Activated naive CD4-positive, alpha-beta T cell treated with anti-CD3 and anti-CD28 coated beads, Interleukin-2, amount 50 U/mL, for 16 hours (primary cell): ENCODE results near the gene VIPR2.
"Not testable (repeated sequence)": the region's sequence is repeated elsewhere in the genome, so short reads cannot be mapped to it uniquely, and the experiment has no call there.

Experiments used
- DNase-seq: peaks from one replicate; pipeline ENCODE4 v3.0.0-alpha.2; 2020

Gene VIPR2

DNA sequence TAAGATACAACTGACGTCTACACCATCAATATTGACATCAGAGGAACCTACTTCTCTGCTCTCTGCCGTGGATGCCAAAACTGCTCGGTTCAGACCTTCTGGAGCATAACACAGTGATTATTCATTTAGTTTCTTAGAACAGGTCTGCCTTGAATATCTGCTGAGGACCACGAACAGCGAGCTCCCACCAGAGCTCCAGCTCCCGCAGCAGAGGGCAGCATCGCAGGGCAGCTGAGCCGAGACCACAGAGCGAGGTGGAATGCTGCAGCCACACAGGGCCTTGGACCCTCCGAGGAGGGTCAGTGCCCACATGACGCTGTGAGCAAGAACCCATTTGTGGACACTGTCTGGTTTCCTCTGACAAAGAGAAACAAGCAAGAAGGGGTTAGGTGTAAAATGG is 6.8 kb downstream of the VIPR2 start:
- no peak for DNase-seq

DNA sequence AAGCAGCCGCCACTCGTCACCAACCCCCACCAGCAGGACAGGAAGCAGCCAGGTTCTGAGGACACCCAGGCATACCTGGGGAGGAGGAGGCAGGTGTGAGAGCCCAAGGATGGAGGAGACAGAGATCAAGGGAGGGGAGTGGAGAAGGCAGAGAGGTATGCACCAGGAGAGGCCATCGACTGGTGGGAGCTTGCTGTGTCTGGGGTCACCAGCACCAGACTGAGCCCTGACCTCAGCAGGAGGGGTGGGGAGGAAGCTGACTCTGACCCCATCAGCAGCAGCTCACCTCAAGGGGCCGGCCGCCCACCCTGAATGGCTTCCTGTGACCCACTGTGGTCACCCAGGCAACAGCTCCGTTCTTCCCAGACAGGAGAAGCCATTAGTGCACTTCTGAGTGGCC is 7.8 kb downstream of the VIPR2 start:
- DNase-seq, result no peak

DNA sequence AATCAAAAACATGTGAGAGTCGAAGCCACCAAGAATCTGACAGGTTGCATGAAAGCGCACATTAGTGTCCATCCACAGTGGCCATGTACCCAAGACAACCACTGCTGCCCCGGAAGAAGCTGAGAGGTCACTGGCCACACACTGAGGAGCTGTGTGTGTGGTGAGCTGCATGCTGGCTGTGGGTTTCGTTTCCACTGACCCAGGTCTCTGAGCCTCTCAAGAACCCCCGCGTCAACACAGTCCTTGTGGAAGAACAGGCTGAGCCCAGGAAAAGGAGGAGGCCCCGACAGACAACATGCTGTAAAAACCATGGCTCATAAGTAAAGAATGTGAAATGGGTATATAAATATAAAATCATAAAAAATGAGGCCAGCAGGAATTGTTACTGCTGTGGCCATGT is 8.2 kb downstream of the VIPR2 start:
- no peak for DNase-seq

DNA sequence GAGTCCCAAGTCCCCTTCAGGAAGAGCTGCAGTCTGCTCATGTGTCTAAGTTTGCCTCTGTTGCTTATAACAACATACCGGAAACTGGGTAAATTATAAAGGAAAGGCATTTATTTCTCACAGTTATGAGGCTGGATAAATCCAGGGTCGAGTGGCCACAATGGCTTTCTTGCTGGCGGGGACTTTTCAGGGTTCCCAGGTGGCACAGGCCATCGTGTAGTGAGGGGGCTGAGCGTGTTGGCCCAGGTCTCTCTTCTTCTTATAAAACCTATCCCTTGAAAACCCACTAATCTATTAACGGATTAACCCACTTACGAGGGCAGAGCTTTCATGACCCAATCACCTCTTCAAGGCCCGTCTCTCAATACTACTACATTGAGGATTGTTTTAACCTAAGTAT is 8.7 kb downstream of the VIPR2 start:
- no peak for DNase-seq

DNA sequence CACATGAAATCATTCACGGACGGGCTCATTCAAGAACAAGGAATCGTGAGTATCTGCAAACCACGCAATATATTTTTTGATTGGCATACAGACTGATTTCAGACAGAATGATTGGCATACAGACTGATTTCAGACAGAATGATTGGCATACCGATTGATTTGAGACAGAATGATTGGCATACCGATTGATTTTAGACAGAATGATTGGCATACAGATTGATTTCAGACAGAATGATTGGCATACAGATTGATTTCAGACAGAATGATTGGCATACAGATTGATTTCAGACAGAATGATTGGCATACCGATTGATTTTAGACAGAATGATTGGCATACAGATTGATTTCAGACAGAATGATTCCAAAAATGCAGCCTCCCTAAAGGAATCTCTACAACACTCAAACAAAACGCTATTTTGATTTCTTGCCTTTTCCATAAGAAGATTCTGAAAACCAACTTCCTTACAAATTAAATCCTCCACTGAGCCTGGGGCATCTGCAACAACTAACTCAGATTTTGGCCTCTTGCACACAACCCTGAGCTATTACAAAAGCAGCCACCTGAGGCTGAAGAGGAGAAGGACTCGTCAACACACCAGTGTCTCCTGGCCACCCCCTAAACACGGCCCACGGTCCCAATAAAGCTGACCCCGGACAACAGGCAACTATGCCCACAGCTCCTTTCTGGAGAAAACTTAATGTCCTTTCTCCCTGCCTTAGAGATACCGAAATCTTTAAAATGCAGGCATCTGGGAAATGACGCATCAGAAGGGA is 11.8 kb downstream of the VIPR2 start:
- not testable (repeated sequence) for DNase-seq

DNA sequence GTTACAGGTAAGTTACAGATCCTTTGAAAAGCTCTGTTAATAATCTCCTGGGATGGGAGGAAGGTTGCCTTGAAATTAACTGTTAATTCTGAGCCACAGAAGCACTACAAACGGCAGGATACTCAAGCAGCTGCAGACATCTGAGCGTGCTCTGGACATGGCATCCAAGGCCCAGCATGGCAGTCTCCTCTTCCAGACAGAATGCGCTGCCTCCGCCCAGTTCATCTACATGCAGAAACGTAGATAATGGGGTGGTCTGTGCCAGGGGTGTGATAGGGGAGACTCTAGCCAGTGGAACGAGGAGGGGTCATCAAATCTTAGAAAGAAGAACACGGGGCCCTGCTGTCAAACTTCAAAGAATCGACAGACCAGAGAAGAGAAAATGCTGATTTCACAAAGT is 13.8 kb downstream of the VIPR2 start:
- no peak for DNase-seq

DNA sequence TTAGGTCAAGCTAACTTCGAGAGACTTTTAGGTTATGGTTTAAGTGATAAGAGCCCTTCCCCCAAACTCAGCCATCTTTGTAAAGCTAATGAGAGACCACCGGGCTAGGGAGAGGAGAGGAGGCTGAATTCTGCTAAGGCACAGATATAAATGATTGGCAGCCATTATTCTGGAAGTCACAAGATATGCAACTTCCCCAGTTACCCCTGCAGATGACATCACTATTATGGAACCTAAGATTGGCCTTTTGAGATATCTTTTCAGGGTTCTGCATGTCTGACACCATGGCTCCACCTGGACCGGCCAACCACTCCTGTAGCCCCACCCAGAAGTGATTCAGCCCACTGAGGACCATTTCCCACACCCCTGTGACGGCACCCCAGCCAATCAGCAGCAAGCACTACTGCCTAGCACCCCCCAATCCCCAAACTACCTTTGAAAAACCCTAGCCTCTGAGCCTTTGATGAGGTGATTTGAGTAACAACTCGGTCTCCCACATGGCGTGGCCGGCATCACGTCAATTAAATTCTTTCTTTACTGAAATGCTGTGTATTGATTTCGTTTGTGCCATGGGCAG is 14.4 kb downstream of the VIPR2 start:
- DNase-seq, result no peak

DNA sequence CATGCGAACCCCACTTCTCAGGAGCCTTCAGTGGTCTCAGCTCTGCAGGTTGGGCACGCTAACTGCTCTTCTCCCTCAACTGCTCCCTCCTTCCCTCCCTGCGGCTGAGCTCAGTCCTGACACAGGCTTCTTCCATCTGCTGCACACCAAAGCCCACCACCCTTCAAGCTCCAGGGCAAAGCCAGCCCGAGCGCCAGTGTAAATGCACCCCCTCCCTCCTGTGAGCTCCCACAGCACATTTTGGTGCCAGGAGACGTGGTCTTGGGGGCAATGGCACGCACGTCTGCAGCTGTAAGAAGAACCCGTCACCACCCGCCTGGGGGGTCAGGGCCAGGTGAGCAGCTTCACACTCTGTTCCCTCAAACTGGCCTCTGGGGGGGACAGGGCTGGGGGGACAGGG is 15.9 kb downstream of the VIPR2 start:
- no peak for DNase-seq

DNA sequence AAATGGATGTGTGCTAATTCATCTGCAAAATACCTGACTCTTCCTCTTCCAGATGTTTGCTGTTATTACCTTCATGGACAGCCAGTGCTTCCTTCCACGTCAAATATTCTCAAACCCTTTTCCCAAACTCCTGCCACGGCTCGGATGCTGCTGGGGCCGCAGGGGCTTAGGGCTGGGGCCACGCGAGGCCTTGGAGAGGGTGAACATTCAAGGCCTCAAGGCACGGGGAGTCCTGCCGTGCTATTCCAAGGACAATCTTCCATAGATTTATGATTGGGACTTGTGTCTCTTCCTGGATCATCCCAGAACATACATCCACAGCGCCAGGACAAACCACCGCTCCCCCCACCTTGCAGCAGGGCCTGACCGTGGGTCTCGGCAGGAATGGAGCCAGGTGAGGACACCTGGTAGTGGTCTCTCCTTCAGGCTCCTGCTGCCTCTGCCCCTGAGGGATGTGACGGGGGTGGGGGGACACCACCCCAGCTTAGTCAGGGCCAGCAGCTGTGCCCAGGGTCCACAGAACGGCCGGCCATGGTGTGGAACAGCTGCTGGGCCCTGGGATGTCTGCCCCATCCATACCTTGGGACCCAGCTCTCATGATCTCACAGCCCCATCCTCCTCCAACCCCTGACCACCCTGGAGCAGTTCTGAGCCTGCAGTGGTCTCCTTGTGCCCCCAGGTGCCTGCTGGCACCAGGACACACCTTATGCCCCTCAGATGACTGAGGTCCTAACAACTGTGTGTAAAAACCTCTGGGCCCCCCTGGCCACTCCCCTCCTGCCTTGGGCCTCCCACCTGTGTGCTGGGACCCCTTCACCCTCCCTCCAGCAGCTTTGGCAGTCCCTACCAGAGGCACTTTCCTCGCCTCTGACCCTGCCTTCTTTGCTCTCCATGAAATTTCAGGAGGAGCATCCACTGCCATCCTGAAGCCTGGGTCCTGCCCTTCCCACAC is 16.7 kb downstream of the VIPR2 start:
- no peak for DNase-seq

DNA sequence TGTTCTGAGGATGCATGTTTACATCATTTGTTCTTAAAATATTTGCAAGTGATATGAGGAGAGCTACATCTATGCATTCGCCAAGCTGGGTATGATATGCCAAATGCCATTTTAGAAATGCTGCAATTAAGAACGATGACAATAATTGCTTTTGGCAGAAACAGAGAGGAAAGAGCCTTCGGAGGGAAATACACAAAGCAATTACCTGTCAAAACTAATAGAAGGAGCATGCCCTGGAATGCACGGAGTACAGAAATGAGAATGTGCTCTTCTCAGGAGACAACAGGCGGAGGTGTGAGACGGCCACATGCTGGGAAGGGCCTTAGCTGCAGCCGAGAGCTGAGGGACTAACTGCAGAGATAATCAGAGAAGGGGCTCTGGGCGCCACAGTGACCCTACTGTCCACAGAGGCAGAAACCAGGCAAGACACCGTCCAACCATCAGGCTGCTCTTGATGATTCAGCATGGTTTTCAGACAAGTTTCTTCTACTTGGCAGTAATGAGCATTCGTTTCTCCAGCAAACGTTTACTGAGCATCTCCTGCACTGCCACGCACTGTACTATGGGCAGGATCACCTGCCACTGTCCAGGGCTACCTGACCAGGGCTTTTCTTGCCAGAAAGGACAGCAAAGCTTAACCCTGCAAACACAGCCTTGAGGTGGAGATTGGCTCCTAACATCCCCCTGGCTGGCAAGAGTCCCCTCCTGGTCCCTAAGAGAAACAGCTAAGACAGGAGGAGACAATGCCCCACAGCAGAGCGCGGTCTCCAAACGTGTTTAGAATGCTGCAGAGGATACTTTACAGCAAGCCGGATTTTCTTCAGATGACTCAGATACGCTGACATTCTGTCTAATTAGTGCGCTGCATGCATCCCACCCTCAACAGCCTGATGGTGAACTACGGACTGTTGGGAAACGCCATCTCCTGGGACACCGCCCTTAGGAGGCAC is 18.1 kb downstream of the VIPR2 start:
- DNase-seq, result no peak

DNA sequence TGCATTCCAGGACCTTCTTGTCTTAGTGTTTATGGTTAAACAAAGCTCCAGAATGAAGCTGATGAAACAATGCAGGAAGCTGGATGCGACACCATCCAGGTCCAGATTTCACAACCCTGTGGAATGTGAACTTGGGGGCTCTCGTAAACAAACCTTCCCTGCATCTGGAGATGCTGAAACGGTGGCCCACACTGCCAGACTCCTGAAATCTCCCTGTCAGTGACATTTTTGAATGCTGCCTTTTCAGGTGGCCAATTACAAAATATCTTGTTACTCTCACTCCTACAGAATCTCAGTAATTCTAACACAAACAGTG is 18.8 kb downstream of the VIPR2 start:
- no peak for DNase-seq

DNA sequence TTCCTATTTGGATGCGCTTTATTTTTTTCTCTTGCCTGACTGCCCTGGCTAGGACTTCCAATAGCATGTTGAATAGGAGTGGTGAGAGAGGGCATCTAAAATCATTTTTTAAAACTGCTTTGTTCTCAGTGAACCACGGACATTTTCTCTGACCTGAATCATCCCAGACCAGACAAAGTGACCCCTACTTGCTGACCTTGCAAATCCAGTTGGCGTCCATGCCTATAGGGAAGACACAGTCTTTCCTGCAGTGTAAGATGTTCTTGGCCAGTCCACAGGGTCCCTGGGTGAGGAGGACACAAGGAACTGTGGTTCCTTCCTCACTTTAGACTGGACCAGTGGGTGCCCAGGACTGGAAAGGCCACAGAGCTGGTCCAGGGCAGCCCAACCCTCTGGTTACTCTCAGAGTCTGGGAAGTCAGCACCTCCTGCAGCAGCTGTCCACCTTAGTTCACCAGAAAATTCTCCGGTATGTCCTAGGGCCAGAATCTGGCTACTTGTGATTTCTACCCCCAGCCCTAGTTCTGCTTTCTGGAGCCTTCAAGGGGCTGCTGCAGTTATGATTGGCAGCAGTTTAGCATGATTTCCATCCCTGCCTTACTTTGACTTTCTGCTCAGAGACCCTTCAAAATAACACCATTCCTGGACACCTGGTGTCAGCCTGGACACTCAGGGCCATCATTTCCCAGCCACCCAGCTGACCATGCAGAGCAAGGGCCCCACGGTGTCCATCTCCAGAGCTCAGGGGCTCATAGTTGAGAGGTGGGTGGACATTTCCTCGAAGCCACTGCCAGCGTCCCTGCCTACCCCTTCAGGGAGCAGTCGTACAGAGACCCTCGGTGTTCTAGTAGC is 19.3 kb downstream of the VIPR2 start:
- DNase-seq, result no peak

DNA sequence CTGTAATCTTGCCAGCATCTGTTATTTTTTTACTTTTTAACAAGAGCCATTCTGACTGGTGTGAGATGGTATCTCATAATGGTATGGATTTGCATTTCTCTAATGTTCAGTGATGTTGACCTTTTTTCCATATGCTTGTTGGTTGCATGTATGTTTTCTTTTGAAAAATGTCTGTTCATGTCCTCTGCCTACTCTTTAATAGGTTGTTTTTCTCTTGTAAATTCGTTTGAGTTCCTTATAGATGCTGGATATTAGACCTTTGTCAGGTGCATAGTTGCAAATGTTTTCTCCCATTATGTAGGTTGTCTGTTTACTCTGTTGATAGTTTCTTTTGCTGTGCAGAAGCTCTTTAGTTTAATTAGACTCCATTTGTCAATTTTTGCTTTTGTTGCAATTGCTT is 20.9 kb downstream of the VIPR2 start:
- not testable (repeated sequence) for DNase-seq

DNA sequence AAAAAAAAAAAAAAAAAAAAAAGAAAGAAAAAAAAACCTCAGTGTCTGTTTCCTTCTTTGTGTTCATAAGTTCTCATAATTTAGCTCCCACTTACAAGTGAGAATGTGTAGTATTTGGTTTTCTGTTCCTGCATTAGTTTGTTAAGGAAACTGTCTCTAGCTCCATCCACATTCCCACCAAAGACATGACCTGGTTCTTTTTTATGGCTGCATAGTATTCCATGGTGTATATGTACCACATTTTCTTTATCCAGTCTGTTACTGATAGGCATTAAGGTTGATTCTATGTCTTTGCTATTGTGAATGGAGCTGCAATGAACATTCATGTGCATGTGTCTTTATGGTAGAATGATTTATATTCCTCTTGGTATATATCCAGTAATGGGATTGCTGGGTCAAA is 21.4 kb downstream of the VIPR2 start:
- not testable (repeated sequence) for DNase-seq

DNA sequence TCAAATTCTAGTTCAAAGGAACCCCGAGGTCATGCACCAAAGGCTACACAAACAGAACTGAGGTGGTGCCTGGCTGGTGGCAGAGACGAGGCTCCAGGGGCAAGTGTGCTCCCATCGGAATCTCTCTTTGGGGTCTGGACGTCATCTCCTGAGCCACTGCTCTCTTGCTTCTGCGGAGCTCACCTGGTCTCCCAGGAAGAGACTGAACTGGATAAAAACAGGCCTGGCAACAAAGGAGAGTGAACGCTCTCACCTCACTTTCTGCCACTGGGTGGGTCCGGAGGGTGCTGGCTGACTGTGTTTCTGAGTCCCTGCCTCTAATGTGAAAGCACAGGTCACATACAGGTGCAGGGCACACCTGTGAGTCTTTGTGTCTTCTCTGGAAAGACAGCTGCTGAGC is 22.4 kb downstream of the VIPR2 start:
- DNase-seq, result no peak

DNA sequence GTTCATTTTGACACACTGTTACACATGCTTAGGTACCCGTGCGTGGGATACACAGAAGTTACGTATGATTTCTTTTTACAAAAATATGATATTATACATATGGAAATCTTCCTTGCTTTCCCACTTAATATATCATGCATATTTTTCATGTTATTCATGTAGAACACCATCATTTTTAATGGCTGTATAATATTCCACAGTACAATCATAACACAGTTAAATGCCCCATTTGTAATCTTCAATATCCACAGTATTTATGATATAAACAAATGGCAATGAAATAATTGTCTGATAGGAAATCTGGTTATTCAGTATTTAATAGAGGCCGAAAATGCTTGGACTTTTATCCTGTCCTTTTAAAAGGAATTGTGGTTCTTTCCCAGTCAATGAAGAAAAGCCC is 23.2 kb downstream of the VIPR2 start:
- DNase-seq, result no peak

DNA sequence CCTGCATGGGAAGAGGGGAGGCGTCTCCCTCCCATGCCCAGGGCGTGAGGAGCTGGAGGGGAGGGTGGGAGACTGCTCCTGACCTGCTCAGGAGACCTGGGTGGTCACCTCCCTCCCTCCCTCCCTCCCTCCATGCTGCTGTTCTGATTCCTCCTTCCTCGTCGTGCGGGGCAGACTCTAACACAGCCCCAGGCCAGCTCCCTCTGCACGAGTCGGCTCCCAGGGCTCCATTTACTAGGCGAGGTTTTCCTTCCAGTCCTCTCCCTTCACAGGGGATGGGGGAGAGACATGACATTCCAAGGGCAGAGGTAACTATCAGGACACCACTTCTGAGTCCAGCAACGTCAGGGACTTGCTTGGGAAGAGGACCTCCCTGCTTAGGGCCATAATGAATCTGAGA is 23.6 kb downstream of the VIPR2 start:
- no peak for DNase-seq

DNA sequence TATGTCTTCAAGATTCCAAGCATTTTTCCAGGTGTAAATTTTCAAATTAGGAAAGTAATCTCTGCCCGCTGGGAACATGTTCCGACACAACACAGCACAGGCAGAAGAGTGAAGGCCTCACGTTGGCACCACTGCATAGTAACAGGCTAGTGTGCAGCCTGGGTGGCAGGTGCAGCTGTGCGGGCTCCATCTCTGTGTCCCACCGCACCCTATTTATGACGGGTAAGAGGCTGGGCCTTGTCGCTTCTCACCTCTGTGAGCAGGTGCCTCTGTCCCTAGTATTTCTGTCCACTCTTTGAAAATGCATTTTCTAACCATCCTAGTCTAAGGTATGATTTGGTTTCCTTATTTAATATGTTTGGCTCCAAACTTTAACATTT is 24.1 kb downstream of the VIPR2 start:
- no peak for DNase-seq

DNA sequence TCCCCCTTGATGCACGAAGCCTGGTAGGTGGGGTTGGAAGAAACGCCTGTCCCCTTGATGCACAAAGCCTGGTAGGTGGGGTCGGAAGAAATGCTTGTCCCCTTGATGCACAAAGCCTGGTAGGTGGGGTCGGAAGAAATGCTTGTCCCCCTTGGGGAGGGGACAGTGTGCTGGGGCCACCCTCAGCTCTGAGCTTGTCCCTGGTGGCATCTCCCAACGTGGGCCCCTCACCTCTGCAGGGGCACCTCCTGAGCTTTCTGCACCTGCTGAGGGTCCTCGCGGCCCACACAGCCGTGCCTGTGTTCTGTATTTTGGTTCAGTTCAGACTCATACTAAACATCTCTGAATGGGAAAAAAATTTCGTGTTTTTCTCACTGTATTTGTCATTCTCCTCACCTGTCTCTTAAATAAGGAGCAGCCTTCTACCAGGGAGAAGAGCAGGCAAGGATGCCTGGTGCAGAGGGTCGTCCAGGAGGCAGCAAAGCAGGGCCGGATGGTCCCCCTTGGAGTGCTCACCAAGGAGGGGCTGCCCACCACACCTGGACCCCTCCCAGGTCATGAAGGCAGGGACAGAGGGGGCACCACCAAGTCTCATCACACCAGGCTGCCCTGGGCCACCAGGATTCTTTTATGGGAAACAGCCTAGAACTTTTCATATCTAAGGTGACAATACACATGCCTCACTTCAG is 24.7 kb downstream of the VIPR2 start:
- no peak for DNase-seq

DNA sequence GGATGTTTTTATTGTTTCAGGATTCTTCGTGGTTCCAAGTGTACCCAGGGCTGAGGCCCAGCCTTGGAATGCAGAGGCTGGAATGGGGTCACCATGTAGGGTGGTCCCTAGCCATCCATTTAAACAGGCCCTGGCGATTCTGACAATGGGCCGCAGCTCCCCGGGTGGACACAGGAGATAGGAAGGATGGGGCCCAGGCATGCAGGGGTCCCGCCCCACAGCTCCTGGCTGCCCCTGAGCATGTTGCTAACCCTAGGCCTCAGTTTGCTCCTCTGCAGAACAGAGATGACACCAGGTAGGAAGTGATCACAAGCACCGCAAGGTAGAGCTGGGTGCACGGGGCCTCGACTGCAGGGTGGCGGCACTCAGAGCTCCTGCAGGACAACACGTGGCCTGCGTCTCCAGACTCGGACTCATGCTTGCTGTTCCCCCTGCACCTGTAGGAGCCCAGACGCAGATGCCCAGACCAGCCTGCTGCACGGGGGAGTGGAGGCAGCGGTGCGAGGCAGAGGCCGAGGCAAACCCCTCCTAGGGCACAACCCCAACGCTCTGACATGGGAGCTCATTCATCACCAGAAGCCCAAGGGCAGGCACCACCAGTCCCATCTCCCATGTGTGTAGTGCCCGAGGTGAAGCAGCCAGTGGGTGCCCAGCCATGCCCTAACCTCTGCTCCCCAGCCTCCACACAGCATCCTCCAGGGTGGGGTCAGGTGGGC is 25.5 kb downstream of the VIPR2 start:
- no peak for DNase-seq

DNA sequence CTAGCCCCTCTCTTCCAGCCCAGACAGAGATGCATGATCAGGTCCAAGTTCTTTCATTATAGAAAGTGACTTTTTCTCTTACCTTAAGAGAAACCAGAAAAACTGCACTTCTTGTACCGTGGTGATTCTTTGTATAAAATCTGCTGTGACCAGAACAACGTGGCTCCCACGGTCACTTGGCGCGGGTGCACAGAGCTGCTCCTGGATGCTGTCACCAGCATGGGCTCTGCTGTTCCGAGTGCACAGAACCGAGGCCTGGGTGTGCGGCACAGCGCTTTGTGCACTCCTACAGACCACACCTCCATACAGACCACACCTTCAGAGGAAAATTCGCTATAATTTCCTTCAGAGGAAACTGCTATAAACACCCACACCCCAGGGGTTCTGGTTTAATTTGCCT is 26.0 kb downstream of the VIPR2 start:
- no peak for DNase-seq
